Kidney (tissue), 14 donors: Measurements from ENCODE around the gene KNG1. TPM values are rescaled to one million over a fixed set of nuclear protein-coding genes. Genes with fewer than 3 reads are reported as not detected.
A peak's percentile ranks its signal among the peaks of the same experiment; 100 is the strongest.

ENCODE experiments used
- DNase-seq, 5 donors: peaks; one replicate each; pipeline ENCODE4 v3.0.0-alpha.2; 2013 to 2020
- FAIRE-seq: peaks from 2 replicates; lab custom pipeline; 2012; peaks lifted over from hg19 to GRCh38; lab: Jason Lieb, UNC
- H3K27ac ChIP-seq, 2 donors: one replicate each; pipeline ENCODE4 v1.7.0; 2013; ENCODE audit warnings: low read depth in 2 of 2, low read length in 2 of 2, inconsistent platforms in 1 of 2
- H3K27me3 ChIP-seq: one replicate; pipeline ENCODE4 v1.7.1; 2013; ENCODE audit warnings: low read length, inconsistent platforms; ENCODE audit not compliant: control insufficient read depth, insufficient read depth
- H3K36me3 ChIP-seq, 3 donors: one replicate each; pipeline versions ENCODE4 v1.7.0 to v1.7.1; 2013; ENCODE audit warnings: low read length in 3 of 3, control low read depth in 1 of 3, inconsistent platforms in 1 of 3; ENCODE audit not compliant: insufficient read depth in 3 of 3, control insufficient read depth in 2 of 3
- H3K4me1 ChIP-seq, 3 donors: one replicate each; pipeline versions ENCODE4 v1.7.0 to v1.7.1; 2013; ENCODE audit warnings: low read length in 3 of 3, inconsistent platforms in 1 of 3, low read depth in 1 of 3; ENCODE audit not compliant: control insufficient read depth in 2 of 3, insufficient read depth in 2 of 3
- H3K4me3 ChIP-seq, 3 donors: one replicate each; pipeline versions ENCODE4 v1.7.0 to v1.8.1; 2013; ENCODE audit warnings: low read length in 3 of 3, control low read depth in 1 of 3, inconsistent platforms in 1 of 3
- H3K9ac ChIP-seq, 3 donors: one replicate each; pipeline versions ENCODE4 v1.7.0 to v1.7.1; 2013; ENCODE audit warnings: low read length in 3 of 3, control low read depth in 1 of 3, inconsistent platforms in 1 of 3
- H3K9me3 ChIP-seq, 3 donors: one replicate each; pipeline versions ENCODE4 v1.7.0 to v1.7.1; 2013; ENCODE audit warnings: low read length in 3 of 3, control low read depth in 1 of 3, inconsistent platforms in 1 of 3; ENCODE audit not compliant: control insufficient read depth in 2 of 3, insufficient read depth in 1 of 3
- CTCF ChIP-seq: IDR thresholded peaks from 3 replicates; pipeline ENCODE4 v1.5.1; 2012; ENCODE audit warnings: mild to moderate bottlenecking, moderate library complexity, borderline replicate concordance; ENCODE audit not compliant: insufficient read depth; ENCODE audit errors: extremely low read depth
- intact Hi-C: fragments of 100-400 bp; cut with DNase I; formaldehyde crosslinking; loops from one replicate; pipeline ENCODE4 v1.11.1; 2022
- polyA plus RNA-seq: library from polyadenylated mRNA; stranded (reverse); fragments of 350-450 nt; fragmentation: Illumina TruSeq; extraction: RNeasy Lipid Tissue Mini Kit (QIAGEN cat#74804); gene quantifications from one replicate; pipeline ENCODE4 v1.2.3, GENCODE V29; 2014; ENCODE audit warnings: low read depth, low replicate concordance; ENCODE audit not compliant: insufficient read depth
- total RNA-seq: library from RNA; stranded (reverse); fragmentation: NEBNext Ultra II Directional; extraction: Animal tissue kit (Norgen Biotek cat#: 25700); gene quantifications from one replicate; pipeline ENCODE4 v1.2.1, GENCODE V29; 2021
- donor health status: control.
- donor health status: control.
- donor health status: control.
- donor health status: control.
- donor health status: control.
- donor health status: DM: yes; HTN: yes; CAD: no.
- donor health status: Normal renal cell carcinoma (clear cell type).

The KNG1 gene
- total and polyA plus RNA-seq, 2 donors from 2014 or later, result 8.7 to 710 TPM

- Histone ChIP-seq H3K4me3 (no peak overlapping the region), H3K4me1 (no peaks in the 10 kb centered on the region), H3K9me3 (no peaks in the 10 kb centered on the region), H3K27me3 (no peaks in the 10 kb centered on the region), H3K9ac (no peak overlapping the region), H3K27ac (no peak overlapping the region), H3K36me3 (no peaks in the 10 kb centered on the region)
- FAIRE-seq, result no peak
- intact Hi-C loops, result no loop called here
- DNase-seq, result no peak
- no peak for TF ChIP-seq CTCF
Measured at GRCh38 chr3:186759231-186759930, 42.2 kb downstream of the KNG1 start.

- Histone ChIP-seq H3K9ac (no peak overlapping the region), H3K9me3 (no peaks in the 10 kb centered on the region), H3K4me1 (no peaks in the 10 kb centered on the region), H3K36me3 (no peaks in the 10 kb centered on the region), H3K27ac (no peak overlapping the region), H3K27me3 (no peaks in the 10 kb centered on the region), H3K4me3 (no peak overlapping the region)
- peak in 2 of 5 donors; percentile 41 to 63 for DNase-seq
- no peak for FAIRE-seq
- TF ChIP-seq CTCF, result no peak
- intact Hi-C loops, result no loop called here
Measured at GRCh38 chr3:186760141-186760833, 43.1 kb downstream of the KNG1 start.

- H3K27me3 ChIP-seq, result no peaks in the 10 kb centered on the region
- H3K9ac ChIP-seq, result no peak overlapping the region
- no peaks in the 10 kb centered on the region for H3K36me3 ChIP-seq
- FAIRE-seq, result no peak
- H3K4me3 ChIP-seq, result no peak overlapping the region
- DNase-seq, result no peak
- intact Hi-C loops, result no loop called here
- TF ChIP-seq CTCF, result no peak
- no peaks in the 10 kb centered on the region for H3K9me3 ChIP-seq
- H3K27ac ChIP-seq, result no peak overlapping the region
- no peaks in the 10 kb centered on the region for H3K4me1 ChIP-seq
Measured at GRCh38 chr3:186760897-186761447, 43.8 kb downstream of the KNG1 start.
